Activated CD4-positive, alpha-beta T cell treated with anti-CD3 and anti-CD28 coated beads for 36 hours (primary cell): Measurements from ENCODE around the gene ZNF865. TPM values are rescaled to one million over a fixed set of nuclear protein-coding genes. Genes with fewer than 3 reads are reported as not detected.

ENCODE experiments used
- ATAC-seq: fragments of 200-7000 bp; cut with Tn5 transposase; one replicate; pipeline ENCODE4 v1.10.0; 2021; ENCODE audit warnings: mild to moderate bottlenecking, moderate library complexity
- CTCF ChIA-PET: fragments of 350-600 bp; sonication (Branson Sonifier 250); formaldehyde crosslinking; loops from one replicate; lab custom pipeline; 2021; ENCODE audit warnings: antibody characterized with exemption; lab: Charles Lee
- POLR2A ChIA-PET: fragments of 350-600 bp; sonication (Branson Sonifier 250); formaldehyde crosslinking; loops from one replicate; lab custom pipeline; 2021; ENCODE audit warnings: antibody characterized with exemption, inconsistent platforms; lab: Charles Lee
- DNase-seq: peaks from one replicate; pipeline ENCODE4 v3.0.0-alpha.2; 2020
- H3K27ac Mint-ChIP-seq: one replicate; pipeline ENCODE4 v1.8.0; 2021; ENCODE audit warnings: mixed read lengths
- H3K27me3 Mint-ChIP-seq: one replicate; pipeline ENCODE4 v1.8.0; 2021; ENCODE audit warnings: mixed read lengths
- H3K36me3 Mint-ChIP-seq: one replicate; pipeline ENCODE4 v1.8.0; 2021; ENCODE audit warnings: low read depth, mixed read lengths
- H3K4me1 Mint-ChIP-seq: one replicate; pipeline ENCODE4 v1.8.0; 2021; ENCODE audit warnings: mixed read lengths
- H3K4me3 Mint-ChIP-seq: one replicate; pipeline ENCODE4 v1.8.0; 2021; ENCODE audit warnings: mild to moderate bottlenecking, moderate library complexity, mixed read lengths
- H3K9me3 Mint-ChIP-seq: one replicate; pipeline ENCODE4 v1.8.0; 2021; ENCODE audit warnings: low read depth, mixed read lengths
- intact Hi-C, 2 experiments: fragments of 100-400 bp; cut with DNase I in 1 of 2; cut with micrococcal nuclease in 1 of 2; formaldehyde crosslinking; loops; one replicate each; pipeline versions ENCODE4 v1.14.2 to v1.15.1; 2022 to 2024; cut with DNase I, micrococcal nuclease
- total RNA-seq, 2 experiments: library from RNA; stranded (reverse); gene quantifications; one replicate each; pipeline ENCODE4 v1.2.3, GENCODE V29; 2021

Gene ZNF865
- total RNA-seq, 2 experiments from 2014 or later, result 11.4 to 12.1 TPM

- CTCF ChIA-PET, result interaction anchor here (0.6 to 4.1 kb wide), 9 partner anchors 15 to 669 kb away, joined by 3 to 33 read pairs (median 10); partner anchors contain the start of genes KMT5C and ZNF784
- intact Hi-C loops, result loop anchor here (1.0 to 10.0 kb wide), 16 partner anchors 18 to 1468 kb away; partner anchors contain the start of genes CNOT3 (in 1 of the 2), DNAAF3 (in 1 of the 2), ISOC2 (in 1 of the 2) and KMT5C (in 1 of the 2)
- Mint-ChIP-seq H3K27me3 (no peaks in the 10 kb centered on the region), H3K27ac (peak overlapping the region; percentile 96), H3K9me3 (no peaks in the 10 kb centered on the region), H3K4me3 (peak overlapping the region; percentile 88), H3K4me1 (peaks cover 57% of the 10 kb centered on the region), H3K36me3 (peaks cover 34% of the 10 kb centered on the region)
- POLR2A ChIA-PET, result no interaction called here
- DNase-seq, result peak; percentile 100
- peak; percentile 87 for ATAC-seq
Measured at GRCh38 chr19:55605207-55605636, 225 bp upstream of the ZNF865 start.

- ATAC-seq, result no peak
- peaks cover 34% of the 10 kb centered on the region for H3K36me3 Mint-ChIP-seq
- H3K4me1 Mint-ChIP-seq, result peaks cover 55% of the 10 kb centered on the region
- ChIA-PET POLR2A (interaction anchor here (1.1 to 1.6 kb wide), 2 partner anchors 14 to 1158 kb away, joined by 4 read pairs; partner anchors contain the start of gene LENG8), CTCF (interaction anchor here (0.6 to 4.1 kb wide), 24 partner anchors 9 to 267 kb away, joined by 3 to 33 read pairs (median 4); partner anchors contain the start of genes KMT5C, ZNF628 and ZNF784)
- intact Hi-C loops, result loop anchor here (1.0 to 10.0 kb wide), 4 partner anchors 14 to 442 kb away; partner anchors contain the start of genes DNAAF3 (in 1 of the 2), ZNF580 (in 1 of the 2) and ZNF581 (in 1 of the 2)
- no peaks in the 10 kb centered on the region for H3K9me3 Mint-ChIP-seq
- no peaks in the 10 kb centered on the region for H3K27me3 Mint-ChIP-seq
- no peak for DNase-seq
- peak overlapping the region; percentile 92 for H3K27ac Mint-ChIP-seq
- peak overlapping the region; percentile 88 for H3K4me3 Mint-ChIP-seq
Measured at GRCh38 chr19:55606471-55606787, 982 bp downstream of the ZNF865 start.

- POLR2A ChIA-PET, result interaction anchor here (1.1 to 1.6 kb wide), 2 partner anchors 14 to 1158 kb away, joined by 4 read pairs; partner anchors contain the start of gene LENG8
Measured at GRCh38 chr19:55606817-55607216, 1.4 kb downstream of the ZNF865 start.

GRCh38 chr19:55609326-55609725 lies 3.9 kb downstream of the ZNF865 start:
- H3K36me3 Mint-ChIP-seq, result peaks cover 29% of the 10 kb centered on the region
- CTCF ChIA-PET, result interaction anchor here (1.2 to 2.9 kb wide), 2 partner anchors 23 to 468 kb away, joined by 4 to 9 read pairs; no protein-coding TSS in a partner anchor
- ATAC-seq, result no peak
- intact Hi-C loops, result loop anchor here (5.0 to 10.0 kb wide), 2 partner anchors 33 to 445 kb away; partner anchors contain the start of genes DNAAF3 (in 1 of the 2), ZNF580 (in 1 of the 2) and ZNF581 (in 1 of the 2)
- no peak for DNase-seq
- H3K27ac Mint-ChIP-seq, result no peak overlapping the region
- POLR2A ChIA-PET, result no interaction called here
- no peaks in the 10 kb centered on the region for H3K27me3 Mint-ChIP-seq
- H3K9me3 Mint-ChIP-seq, result no peaks in the 10 kb centered on the region
- peaks cover 51% of the 10 kb centered on the region for H3K4me1 Mint-ChIP-seq
- no peak overlapping the region for H3K4me3 Mint-ChIP-seq

More at GRCh38 chr19:55606817-55607216, 1.4 kb downstream of the ZNF865 start:
- intact Hi-C loops, result loop anchor here (1.0 to 10.0 kb wide), 4 partner anchors 14 to 442 kb away; partner anchors contain the start of genes DNAAF3 (in 1 of the 2), ZNF580 (in 1 of the 2) and ZNF581 (in 1 of the 2)
- ATAC-seq (no peak), DNase-seq (no peak)
- no peaks in the 10 kb centered on the region for H3K27me3 Mint-ChIP-seq
- CTCF ChIA-PET, result interaction anchor here (0.6 to 4.1 kb wide), 23 partner anchors 10 to 267 kb away, joined by 3 to 33 read pairs (median 4); partner anchors contain the start of genes KMT5C, ZNF628 and ZNF784
- peak overlapping the region; percentile 92 for H3K27ac Mint-ChIP-seq
- H3K36me3 Mint-ChIP-seq, result peaks cover 32% of the 10 kb centered on the region
- peaks cover 55% of the 10 kb centered on the region for H3K4me1 Mint-ChIP-seq
- H3K4me3 Mint-ChIP-seq, result peak overlapping the region; percentile 88
- no peaks in the 10 kb centered on the region for H3K9me3 Mint-ChIP-seq

- CTCF ChIA-PET, result interaction anchor here (1.4 kb wide), 1 partner anchor 46 kb away, joined by 3 read pairs; no protein-coding TSS in a partner anchor
- ATAC-seq (no peak), DNase-seq (no peak)
- Mint-ChIP-seq H3K36me3 (peaks cover 30% of the 10 kb centered on the region), H3K4me1 (peaks cover 39% of the 10 kb centered on the region), H3K27me3 (no peaks in the 10 kb centered on the region), H3K4me3 (no peak overlapping the region), H3K27ac (peak overlapping the region; percentile 24), H3K9me3 (no peaks in the 10 kb centered on the region)
- intact Hi-C loops, result no loop called here
- POLR2A ChIA-PET, result no interaction called here
Measured at GRCh38 chr19:55611300-55611982, 6.0 kb downstream of the ZNF865 start.

GRCh38 chr19:55611983-55612645 lies 6.7 kb downstream of the ZNF865 start:
- Mint-ChIP-seq H3K27me3 (no peaks in the 10 kb centered on the region), H3K36me3 (peaks cover 30% of the 10 kb centered on the region), H3K9me3 (no peaks in the 10 kb centered on the region), H3K27ac (peak overlapping the region; percentile 24), H3K4me3 (no peak overlapping the region), H3K4me1 (peaks cover 32% of the 10 kb centered on the region)
- POLR2A ChIA-PET, result no interaction called here
- no peak for ATAC-seq
- intact Hi-C loops, result no loop called here
- CTCF ChIA-PET, result interaction anchor here (1.4 kb wide), 1 partner anchor 46 kb away, joined by 3 read pairs; no protein-coding TSS in a partner anchor
- no peak for DNase-seq

GRCh38 chr19:55613396-55613795 lies 7.9 kb downstream of the ZNF865 start:
- H3K27ac Mint-ChIP-seq, result no peak overlapping the region
- no peak for ATAC-seq
- POLR2A ChIA-PET, result no interaction called here
- H3K4me3 Mint-ChIP-seq, result no peak overlapping the region
- DNase-seq, result no peak
- H3K27me3 Mint-ChIP-seq, result no peaks in the 10 kb centered on the region
- H3K4me1 Mint-ChIP-seq, result peaks cover 23% of the 10 kb centered on the region
- CTCF ChIA-PET, result no interaction called here
- H3K9me3 Mint-ChIP-seq, result no peaks in the 10 kb centered on the region
- H3K36me3 Mint-ChIP-seq, result peaks cover 31% of the 10 kb centered on the region
- intact Hi-C loops, result no loop called here

GRCh38 chr19:55613930-55614710 lies 8.7 kb downstream of the ZNF865 start:
- peaks cover 17% of the 10 kb centered on the region for H3K4me1 Mint-ChIP-seq
- CTCF ChIA-PET, result no interaction called here
- no peak overlapping the region for H3K27ac Mint-ChIP-seq
- peaks cover 31% of the 10 kb centered on the region for H3K36me3 Mint-ChIP-seq
- H3K4me3 Mint-ChIP-seq, result no peak overlapping the region
- DNase-seq (no peak), ATAC-seq (no peak)
- no peaks in the 10 kb centered on the region for H3K9me3 Mint-ChIP-seq
- POLR2A ChIA-PET, result no interaction called here
- intact Hi-C loops, result no loop called here
- no peaks in the 10 kb centered on the region for H3K27me3 Mint-ChIP-seq

- no peak overlapping the region for H3K27ac Mint-ChIP-seq
- CTCF ChIA-PET, result no interaction called here
Measured at GRCh38 chr19:55614711-55615542, 9.5 kb downstream of the ZNF865 start.

More at GRCh38 chr19:55614711-55615542, 9.5 kb downstream of the ZNF865 start:
- intact Hi-C loops, result no loop called here
- POLR2A ChIA-PET, result no interaction called here
- peaks cover 28% of the 10 kb centered on the region for H3K36me3 Mint-ChIP-seq
- no peak overlapping the region for H3K4me3 Mint-ChIP-seq
- no peaks in the 10 kb centered on the region for H3K9me3 Mint-ChIP-seq
- no peak for ATAC-seq
- H3K4me1 Mint-ChIP-seq, result peaks cover 17% of the 10 kb centered on the region
- no peak for DNase-seq
- H3K27me3 Mint-ChIP-seq, result no peaks in the 10 kb centered on the region
